ENCODE data around the gene MCM10.

- no peak for TF ChIP-seq CTCF (IDR thresholded peaks at IDR 0.05; ENCODE audit: poor library complexity)
- TF ChIP-seq EZH2 (IDR thresholded peaks at IDR 0.05; ENCODE audit: borderline replicate concordance) = no peak
These were observed 72.8 kb downstream of the MCM10 start, which contains the start of gene UCMA for GRCh38 chr10:13234172-13234571.
